Right lobe of liver (tissue), 4 donors: Measurements from ENCODE around the gene RMDN3.

Source experiments
- POLR2A ChIP-seq: fragments of 450-650 bp; IDR thresholded peaks from one replicate; pipeline ENCODE4 v1.6.1; 2017; ENCODE audit warnings: antibody characterized with exemption, mild to moderate bottlenecking
- TF ChIP-seq, protein P1 (sequence below), 4 donors: fragments of 200-600 bp in 3 of 4; fragments of 450-650 bp in 1 of 4; IDR thresholded peaks; one replicate each; pipeline versions ENCODE4 v1.5.1 to v1.8.0; 2016 to 2022; ENCODE audit warnings: antibody characterized with exemption in 4 of 4, mild to moderate bottlenecking in 2 of 4
- donor health status: DM: no; HTN: no; CAD: no.
- donor health status: DM: no; HTN: no; CAD: no.
- donor health status: DM: no; HTN: yes; CAD: no.

DNA sequence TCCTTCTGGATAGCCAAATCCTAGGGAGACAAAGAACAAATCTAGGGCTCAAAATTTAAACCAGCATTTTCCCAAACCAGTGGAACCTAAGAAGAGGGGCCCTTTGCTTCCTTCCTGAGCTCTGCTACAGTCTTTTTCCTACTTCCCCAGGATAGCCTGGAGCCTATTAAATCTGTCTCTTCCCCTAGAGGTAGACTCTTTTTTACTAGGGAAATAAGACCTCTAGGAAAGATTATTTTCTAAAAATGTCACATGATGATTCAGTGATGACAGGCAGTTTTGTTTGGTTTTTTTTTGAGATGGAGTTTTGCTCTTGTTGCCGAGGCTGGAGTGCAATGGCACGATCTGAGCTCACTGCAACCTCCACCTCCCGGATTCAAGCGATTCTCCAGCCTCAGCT is 18.5 kb downstream of the RMDN3 start:
- TF ChIP-seq POLR2A: no peak
- TF ChIP-seq, protein P1, sequence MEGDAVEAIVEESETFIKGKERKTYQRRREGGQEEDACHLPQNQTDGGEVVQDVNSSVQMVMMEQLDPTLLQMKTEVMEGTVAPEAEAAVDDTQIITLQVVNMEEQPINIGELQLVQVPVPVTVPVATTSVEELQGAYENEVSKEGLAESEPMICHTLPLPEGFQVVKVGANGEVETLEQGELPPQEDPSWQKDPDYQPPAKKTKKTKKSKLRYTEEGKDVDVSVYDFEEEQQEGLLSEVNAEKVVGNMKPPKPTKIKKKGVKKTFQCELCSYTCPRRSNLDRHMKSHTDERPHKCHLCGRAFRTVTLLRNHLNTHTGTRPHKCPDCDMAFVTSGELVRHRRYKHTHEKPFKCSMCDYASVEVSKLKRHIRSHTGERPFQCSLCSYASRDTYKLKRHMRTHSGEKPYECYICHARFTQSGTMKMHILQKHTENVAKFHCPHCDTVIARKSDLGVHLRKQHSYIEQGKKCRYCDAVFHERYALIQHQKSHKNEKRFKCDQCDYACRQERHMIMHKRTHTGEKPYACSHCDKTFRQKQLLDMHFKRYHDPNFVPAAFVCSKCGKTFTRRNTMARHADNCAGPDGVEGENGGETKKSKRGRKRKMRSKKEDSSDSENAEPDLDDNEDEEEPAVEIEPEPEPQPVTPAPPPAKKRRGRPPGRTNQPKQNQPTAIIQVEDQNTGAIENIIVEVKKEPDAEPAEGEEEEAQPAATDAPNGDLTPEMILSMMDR (IDR thresholded peaks at IDR 0.05): no peak
